NCI-H1436 (cell line): ENCODE measurements around the gene MYOZ3.

Source experiments
- DNase-seq: peaks from one replicate; lab custom pipeline; 2025; lab: John Stamatoyannopoulos, UW

The MYOZ3 gene

GRCh38 chr5:150642991-150643710 is 17.9 kb upstream of the MYOZ3 start:
- no peak for DNase-seq

GRCh38 chr5:150644058-150644457 is 17.0 kb upstream of the MYOZ3 start:
- no peak for DNase-seq

GRCh38 chr5:150644514-150644913 is 16.5 kb upstream of the MYOZ3 start:
- no peak for DNase-seq

GRCh38 chr5:150645070-150645700 is 15.9 kb upstream of the MYOZ3 start:
- DNase-seq: no peak

- no peak for DNase-seq
Measured at GRCh38 chr5:150647275-150648251, 13.5 kb upstream of the MYOZ3 start.

GRCh38 chr5:150648294-150649107 is 12.6 kb upstream of the MYOZ3 start:
- no peak for DNase-seq

- no peak for DNase-seq
Measured at GRCh38 chr5:150649108-150650020, 11.7 kb upstream of the MYOZ3 start.

- no peak for DNase-seq
Measured at GRCh38 chr5:150650021-150651006, 10.7 kb upstream of the MYOZ3 start.

GRCh38 chr5:150651382-150651781 is 9.7 kb upstream of the MYOZ3 start:
- peak; percentile 55 for DNase-seq

- DNase-seq: no peak
Measured at GRCh38 chr5:150651924-150652671, 9.0 kb upstream of the MYOZ3 start.

GRCh38 chr5:150653145-150653761 is 7.8 kb upstream of the MYOZ3 start:
- DNase-seq: no peak

- DNase-seq: no peak
Measured at GRCh38 chr5:150653762-150654556, 7.1 kb upstream of the MYOZ3 start.

GRCh38 chr5:150655221-150655620 is 5.8 kb upstream of the MYOZ3 start:
- no peak for DNase-seq

GRCh38 chr5:150656191-150657132 is 4.6 kb upstream of the MYOZ3 start:
- DNase-seq: peak; percentile 72

- no peak for DNase-seq
Measured at GRCh38 chr5:150658121-150658520, 2.9 kb upstream of the MYOZ3 start.

- no peak for DNase-seq
Measured at GRCh38 chr5:150658699-150659265, 2.3 kb upstream of the MYOZ3 start.
